Upper lobe of left lung (tissue), 6 donors: Measurements from ENCODE around the gene ACTN1. TPM values are rescaled to one million over a fixed set of nuclear protein-coding genes. Genes with fewer than 3 reads are reported as not detected.

ENCODE experiments used
- ATAC-seq, 2 donors: fragments of 200-7000 bp; cut with Tn5 transposase; one replicate each; pipeline ENCODE4 v1.9.1; 2022; ENCODE audit warnings: mild to moderate bottlenecking in 2 of 2, moderate library complexity in 2 of 2; ENCODE audit not compliant: low FRiP score in 2 of 2
- DNase-seq, 2 donors: peaks; one replicate each; pipeline ENCODE4 v3.0.0-alpha.2; 2019 to 2020
- H3K27ac ChIP-seq, 4 donors: fragments of 200-600 bp; sonication (generic); one replicate each; pipeline ENCODE4 v1.5.1; 2016 to 2019
- H3K27me3 ChIP-seq, 4 donors: fragments of 200-600 bp; sonication (generic); one replicate each; pipeline ENCODE4 v1.5.1; 2017 to 2019
- H3K36me3 ChIP-seq, 4 donors: fragments of 200-600 bp; sonication (generic); one replicate each; pipeline ENCODE4 v1.5.1; 2016 to 2019
- H3K4me1 ChIP-seq, 4 donors: fragments of 200-600 bp; sonication (generic); one replicate each; pipeline ENCODE4 v1.5.1; 2018 to 2019
- H3K4me3 ChIP-seq, 4 donors: fragments of 200-600 bp; sonication (generic); one replicate each; pipeline ENCODE4 v1.5.1; 2017 to 2019; ENCODE audit warnings: mild to moderate bottlenecking in 2 of 4, moderate library complexity in 1 of 4
- H3K9me3 ChIP-seq, 4 donors: fragments of 200-600 bp; sonication (generic); one replicate each; pipeline ENCODE4 v1.5.1; 2018 to 2019
- EP300 ChIP-seq, 4 donors: sonication (generic); formaldehyde crosslinking; IDR thresholded peaks; one replicate each; pipeline ENCODE4 v1.5.1; 2017; ENCODE audit warnings: antibody characterized with exemption in 4 of 4, control low read depth in 2 of 4
- POLR2A ChIP-seq, 4 donors: fragments of 450-650 bp; IDR thresholded peaks; one replicate each; pipeline ENCODE4 v1.5.1; 2016 to 2017; ENCODE audit warnings: antibody characterized with exemption in 4 of 4, mild to moderate bottlenecking in 2 of 4
- POLR2AphosphoS5 ChIP-seq, 2 donors: sonication (generic); formaldehyde crosslinking; IDR thresholded peaks; one replicate each; pipeline ENCODE4 v1.5.1; 2017; ENCODE audit warnings: antibody characterized with exemption in 2 of 2
- WGBS, 2 donors: methylation state at CpG; one replicate each; pipeline ENCODE4 v1.1.5; 2017 to 2018; 5-methylcytosine and 5-hydroxymethylcytosine counted together
- total RNA-seq, 6 donors: library from RNA; depleted of rRNA in 4 of 6; stranded (reverse); fragments of >200 nt in 4 of 6; gene quantifications; one replicate each; pipeline versions ENCODE4 v1.1.0 to v1.2.1, GENCODE V29; 2016 to 2021
- TF ChIP-seq, protein P1 (sequence below), 6 experiments: fragments of 450-650 bp in 4 of 6; fragments of 200-600 bp in 2 of 6; sonication (generic) in 2 of 6; IDR thresholded peaks; one replicate each; pipeline ENCODE4 v1.5.1; 2016 to 2019; ENCODE audit warnings: antibody characterized with exemption in 6 of 6
- donor health status: DM: no; HTN: no; CAD: no; lungs with moderate emphysema.
- donor health status: DM: no; HTN: yes; CAD: no; lungs with severe emphysema.

Gene ACTN1
- total RNA-seq, 6 donors from 2014 or later = 117 to 195 (median 157) TPM

DNA sequence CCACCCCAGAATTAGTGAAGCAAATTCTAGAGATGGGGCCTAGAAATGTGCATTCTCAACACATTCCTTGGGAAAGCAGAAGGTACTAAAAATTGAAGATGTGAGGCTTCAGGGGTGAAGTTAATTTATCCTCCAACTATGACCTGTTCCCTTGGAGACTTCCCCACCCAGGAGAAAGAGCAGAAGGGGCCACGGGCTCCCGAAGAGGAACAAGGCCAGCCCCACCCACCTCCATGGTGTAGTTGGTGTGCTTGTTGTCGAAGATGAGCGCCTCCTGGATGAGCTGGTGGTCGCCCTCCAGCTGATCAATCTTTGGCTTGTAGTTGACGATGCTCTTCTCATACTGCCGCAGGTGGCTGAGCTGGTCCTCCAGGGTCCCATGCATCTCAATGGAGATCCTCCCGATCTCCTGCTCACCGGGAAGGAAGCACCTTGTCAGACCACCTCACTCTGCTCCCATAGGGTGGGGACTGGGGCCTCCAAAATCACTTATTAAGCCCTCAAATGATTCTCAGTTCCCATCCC is 98.5 kb downstream of the ACTN1 start:
- no peak for TF ChIP-seq POLR2AphosphoS5 (IDR thresholded peaks at IDR 0.05)
- no peak for TF ChIP-seq POLR2A (IDR thresholded peaks at IDR 0.05)
- TF ChIP-seq, protein P1, sequence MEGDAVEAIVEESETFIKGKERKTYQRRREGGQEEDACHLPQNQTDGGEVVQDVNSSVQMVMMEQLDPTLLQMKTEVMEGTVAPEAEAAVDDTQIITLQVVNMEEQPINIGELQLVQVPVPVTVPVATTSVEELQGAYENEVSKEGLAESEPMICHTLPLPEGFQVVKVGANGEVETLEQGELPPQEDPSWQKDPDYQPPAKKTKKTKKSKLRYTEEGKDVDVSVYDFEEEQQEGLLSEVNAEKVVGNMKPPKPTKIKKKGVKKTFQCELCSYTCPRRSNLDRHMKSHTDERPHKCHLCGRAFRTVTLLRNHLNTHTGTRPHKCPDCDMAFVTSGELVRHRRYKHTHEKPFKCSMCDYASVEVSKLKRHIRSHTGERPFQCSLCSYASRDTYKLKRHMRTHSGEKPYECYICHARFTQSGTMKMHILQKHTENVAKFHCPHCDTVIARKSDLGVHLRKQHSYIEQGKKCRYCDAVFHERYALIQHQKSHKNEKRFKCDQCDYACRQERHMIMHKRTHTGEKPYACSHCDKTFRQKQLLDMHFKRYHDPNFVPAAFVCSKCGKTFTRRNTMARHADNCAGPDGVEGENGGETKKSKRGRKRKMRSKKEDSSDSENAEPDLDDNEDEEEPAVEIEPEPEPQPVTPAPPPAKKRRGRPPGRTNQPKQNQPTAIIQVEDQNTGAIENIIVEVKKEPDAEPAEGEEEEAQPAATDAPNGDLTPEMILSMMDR (IDR thresholded peaks at IDR 0.05) = no peak
- no peak for TF ChIP-seq EP300 (IDR thresholded peaks at IDR 0.05)
- ATAC-seq = no peak
- H3K27me3 ChIP-seq = no peaks in the 10 kb centered on the region
- peaks cover 0 to 8% (median 0%) of the 10 kb centered on the region in 4 donors for H3K4me1 ChIP-seq
- 88 to 95% methylated on average over 9 of the region's 9 CpGs for WGBS, 2 donors
- no peaks in the 10 kb centered on the region for H3K9me3 ChIP-seq
- peak overlapping the region in 2 of 4 donors; percentile 7 to 45 for H3K27ac ChIP-seq
- peaks cover 16 to 99% (median 78%) of the 10 kb centered on the region in 4 donors for H3K36me3 ChIP-seq
- peak in 1 of 2 donors; percentile 8 for DNase-seq
- no peak overlapping the region for H3K4me3 ChIP-seq

DNA sequence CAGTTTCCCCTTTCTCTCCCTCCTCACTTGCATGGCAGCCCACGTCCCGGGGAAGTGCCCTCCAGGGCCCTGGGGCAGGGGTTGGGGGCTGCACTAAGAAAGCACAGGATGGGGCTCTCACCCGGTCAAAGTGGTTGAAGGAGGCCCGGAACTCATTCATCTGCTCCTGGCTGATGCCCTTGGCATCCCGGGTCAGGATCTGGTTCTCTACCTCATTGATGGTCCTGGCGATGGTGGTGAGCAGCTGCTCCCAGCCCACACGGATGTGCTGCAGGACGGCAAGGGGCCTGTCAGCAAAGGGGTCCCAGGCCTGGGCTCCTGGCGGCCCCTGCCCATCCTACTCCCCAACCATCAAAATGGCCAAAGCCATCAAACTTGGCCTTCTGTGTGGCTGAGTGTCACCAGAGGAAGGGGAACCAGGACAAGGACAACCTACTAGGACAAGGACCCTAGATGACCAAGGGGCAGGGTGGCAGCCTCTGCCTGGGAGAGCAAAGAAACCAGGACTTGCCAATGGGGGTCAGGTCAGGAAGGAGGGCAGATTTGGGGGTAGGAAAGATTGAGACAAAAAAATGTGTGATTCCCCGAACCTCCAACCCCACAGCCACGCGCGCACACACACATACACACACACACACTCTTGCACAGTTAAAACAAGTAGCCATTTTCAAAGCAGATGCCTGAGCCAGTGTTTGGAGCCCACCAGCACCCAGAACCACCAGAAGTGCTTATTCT is 99.1 kb downstream of the ACTN1 start:
- WGBS, 2 donors = 95 to 96% methylated on average over 6 to 13 of the region's 13 CpGs
- Histone ChIP-seq H3K27ac (no peak overlapping the region), H3K4me1 (peaks cover 0 to 8% (median 0%) of the 10 kb centered on the region in 4 donors), H3K9me3 (no peaks in the 10 kb centered on the region), H3K27me3 (no peaks in the 10 kb centered on the region), H3K4me3 (no peak overlapping the region), H3K36me3 (peaks cover 16 to 99% (median 81%) of the 10 kb centered on the region in 4 donors)
- peak in 1 of 2 donors; percentile 6 for DNase-seq
- no peak for TF ChIP-seq EP300 (IDR thresholded peaks at IDR 0.05)
- no peak for TF ChIP-seq POLR2A (IDR thresholded peaks at IDR 0.05)
- TF ChIP-seq, protein P1 (IDR thresholded peaks at IDR 0.05) = no peak
- TF ChIP-seq POLR2AphosphoS5 (IDR thresholded peaks at IDR 0.05) = no peak
- no peak for ATAC-seq

DNA sequence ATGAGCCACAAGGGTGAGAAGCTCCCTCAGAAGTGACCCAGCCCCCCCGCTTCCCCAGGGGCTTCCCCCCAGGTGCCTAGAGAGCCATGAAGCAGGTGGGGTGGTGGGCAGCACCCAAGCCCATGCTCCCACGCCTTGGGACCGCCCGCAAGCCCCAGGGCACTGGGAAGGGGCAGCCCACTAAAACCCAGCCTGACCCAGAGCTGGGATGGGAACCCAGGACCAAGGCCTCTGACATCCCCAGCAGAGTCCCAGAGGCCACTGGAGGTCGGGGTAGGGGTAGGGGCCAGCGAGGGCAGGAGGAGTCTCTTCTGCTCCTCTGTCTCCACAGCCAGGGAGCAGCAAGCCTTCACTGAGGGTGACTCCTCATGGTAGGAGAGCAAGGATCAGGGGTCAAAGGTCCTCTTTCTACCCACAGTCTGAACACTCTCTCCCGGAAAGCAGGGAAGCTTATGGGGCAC is 99.8 kb downstream of the ACTN1 start:
- 91 to 100% methylated on average over 1 to 6 of the region's 7 CpGs for WGBS, 2 donors

DNA sequence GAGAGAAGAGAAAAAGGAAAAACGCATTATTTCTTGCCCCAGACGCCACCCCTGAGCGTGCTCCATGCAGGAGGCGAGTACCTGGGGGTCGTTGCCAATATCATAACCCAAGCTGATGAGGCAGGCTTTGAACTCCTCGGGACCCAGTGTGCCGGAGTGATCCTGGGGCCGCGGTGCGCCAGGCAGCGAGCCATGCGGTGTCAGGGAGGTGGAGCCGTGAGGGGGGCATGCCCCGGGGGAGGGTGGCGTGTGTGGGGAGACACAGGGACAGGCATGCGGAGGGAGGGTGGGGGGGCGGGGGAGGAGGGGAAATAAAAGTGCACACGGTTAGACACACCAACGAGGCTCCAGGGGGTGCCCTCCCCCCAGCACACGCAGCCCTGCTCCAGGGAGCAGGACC is 100.2 kb downstream of the ACTN1 start:
- TF ChIP-seq POLR2A (IDR thresholded peaks at IDR 0.05) = no peak
- TF ChIP-seq, protein P1 (IDR thresholded peaks at IDR 0.05) = no peak
- TF ChIP-seq POLR2AphosphoS5 (IDR thresholded peaks at IDR 0.05) = no peak
- TF ChIP-seq EP300 (IDR thresholded peaks at IDR 0.05) = no peak
- H3K27me3 ChIP-seq = no peaks in the 10 kb centered on the region
- H3K4me1 ChIP-seq = peaks cover 0 to 8% (median 0%) of the 10 kb centered on the region in 4 donors
- no peak for ATAC-seq
- H3K27ac ChIP-seq = no peak overlapping the region
- WGBS, 2 donors = 95 to 97% methylated on average over 13 to 19 of the region's 20 CpGs
- H3K4me3 ChIP-seq = no peak overlapping the region
- peaks cover 19 to 99% (median 84%) of the 10 kb centered on the region in 4 donors for H3K36me3 ChIP-seq
- peak; percentile 8 to 79 for DNase-seq
- no peaks in the 10 kb centered on the region for H3K9me3 ChIP-seq

More for the DNA sequence above, 99.8 kb downstream of the ACTN1 start:
- ATAC-seq = no peak
- Histone ChIP-seq H3K27ac (no peak overlapping the region), H3K4me3 (no peak overlapping the region), H3K4me1 (peaks cover 0 to 8% (median 0%) of the 10 kb centered on the region in 4 donors), H3K27me3 (no peaks in the 10 kb centered on the region), H3K36me3 (peaks cover 16 to 99% (median 84%) of the 10 kb centered on the region in 4 donors), H3K9me3 (no peaks in the 10 kb centered on the region)
- peak; percentile 14 to 37 for DNase-seq
- no peak for TF ChIP-seq EP300 (IDR thresholded peaks at IDR 0.05)

DNA sequence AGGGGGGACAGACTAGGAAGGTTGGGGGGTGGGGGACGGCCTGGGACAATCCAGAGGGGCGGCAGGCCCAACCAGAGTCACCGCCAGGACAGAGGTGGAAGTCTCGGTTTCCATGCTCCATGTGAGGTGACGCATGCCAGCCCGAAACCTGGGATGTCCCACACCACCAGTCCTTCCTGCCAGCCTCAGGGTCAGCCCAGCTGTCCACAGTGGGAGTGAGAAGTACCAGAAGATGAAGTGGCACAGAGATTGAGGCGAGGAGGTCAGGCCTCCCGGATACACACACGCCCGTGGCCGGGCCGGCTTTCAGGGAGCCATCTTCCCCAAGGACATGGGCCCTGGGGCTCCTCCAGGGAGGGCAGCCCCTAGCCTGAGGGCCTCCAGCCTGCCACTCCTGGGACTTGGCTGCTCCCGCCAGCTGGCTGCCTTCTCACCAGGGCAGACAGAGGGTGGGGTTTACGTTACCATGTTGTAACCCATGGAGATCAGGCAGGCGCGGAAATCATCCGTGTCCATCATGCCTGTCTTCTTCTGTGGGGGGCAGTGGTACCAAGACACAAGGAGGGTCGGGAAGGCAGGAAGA is 101.0 kb downstream of the ACTN1 start:
- no peak overlapping the region for H3K4me3 ChIP-seq
- 92 to 94% methylated on average over 12 to 18 of the region's 18 CpGs for WGBS, 2 donors
- TF ChIP-seq POLR2A (IDR thresholded peaks at IDR 0.05) (no peak), EP300 (IDR thresholded peaks at IDR 0.05) (no peak), POLR2AphosphoS5 (IDR thresholded peaks at IDR 0.05) (no peak)
- TF ChIP-seq, protein P1 (IDR thresholded peaks at IDR 0.05) = no peak
- no peaks in the 10 kb centered on the region for H3K9me3 ChIP-seq
- DNase-seq (peak; percentile 15 to 78), ATAC-seq (no peak)
- H3K4me1 ChIP-seq = peaks cover 0 to 8% (median 0%) of the 10 kb centered on the region in 4 donors
- H3K27me3 ChIP-seq = no peaks in the 10 kb centered on the region
- H3K27ac ChIP-seq = no peak overlapping the region
- H3K36me3 ChIP-seq = peaks cover 21 to 99% (median 79%) of the 10 kb centered on the region in 4 donors
